Right lobe of liver (tissue), 6 donors: ENCODE results near the gene OLR1. TPM values are rescaled to one million over a fixed set of nuclear protein-coding genes. Genes with fewer than 3 reads are reported as not detected.
A peak's percentile ranks its signal among the peaks of the same experiment; 100 is the strongest.

ENCODE experiments used
- ATAC-seq, 4 donors: fragments of 200-7000 bp; cut with Tn5 transposase; one replicate each; pipeline ENCODE4 v1.9.1; 2020; ENCODE audit warnings: mild to moderate bottlenecking in 4 of 4, moderate library complexity in 4 of 4
- DNase-seq, 3 donors: peaks; one replicate each; pipeline ENCODE4 v3.0.0-alpha.2; 2020
- H3K27ac ChIP-seq, 3 donors: fragments of 200-600 bp; one replicate each; pipeline ENCODE4 v1.8.0; 2022
- H3K27me3 ChIP-seq, 2 donors: fragments of 200-600 bp; one replicate each; pipeline ENCODE4 v1.8.0; 2022
- H3K36me3 ChIP-seq, 4 donors: fragments of 200-600 bp; sonication (generic) in 1 of 4; one replicate each; pipeline versions ENCODE4 v1.5.1 to v1.8.0; 2017 to 2022; ENCODE audit warnings: control low read depth in 1 of 4
- H3K4me1 ChIP-seq, 4 donors: fragments of 200-600 bp; sonication (generic) in 1 of 4; one replicate each; pipeline versions ENCODE4 v1.5.1 to v1.8.0; 2017 to 2022; ENCODE audit warnings: control low read depth in 1 of 4
- H3K4me3 ChIP-seq, 3 donors: fragments of 200-600 bp; one replicate each; pipeline ENCODE4 v1.8.0; 2022
- H3K9me3 ChIP-seq, 4 donors: fragments of 200-600 bp; sonication (generic) in 1 of 4; one replicate each; pipeline versions ENCODE4 v1.5.1 to v1.8.0; 2017 to 2022; ENCODE audit warnings: control low read depth in 1 of 4
- CTCF ChIP-seq, 4 donors: fragments of 200-600 bp in 3 of 4; fragments of 450-650 bp in 1 of 4; IDR thresholded peaks; one replicate each; pipeline versions ENCODE4 v1.5.1 to v1.8.0; 2016 to 2022; ENCODE audit warnings: antibody characterized with exemption in 4 of 4, mild to moderate bottlenecking in 2 of 4
- POLR2A ChIP-seq: fragments of 450-650 bp; IDR thresholded peaks from one replicate; pipeline ENCODE4 v1.6.1; 2017; ENCODE audit warnings: antibody characterized with exemption, mild to moderate bottlenecking
- WGBS: methylation state at CpG from one replicate; pipeline ENCODE4 v1.1.6; 2018; ENCODE audit warnings: low coverage, low lambda C conversion rate; ENCODE audit not compliant: insufficient coverage; ENCODE audit errors: missing lambda C conversion rate; 5-methylcytosine and 5-hydroxymethylcytosine counted together
- intact Hi-C, 2 donors: fragments of 100-400 bp; cut with DNase I; formaldehyde crosslinking; loops; one replicate each; pipeline versions ENCODE4 v1.11.2 to v1.14.1; 2022
- total RNA-seq, 6 experiments: library from RNA; depleted of rRNA in 2 of 6; stranded (reverse); fragments of >200 nt in 2 of 6; fragmentation: NEBNext Ultra II Directional in 3 of 6; extraction: Animal tissue kit (Norgen Biotek cat#: 25700) in 3 of 6; gene quantifications; one replicate each; pipeline versions ENCODE4 v1.1.0 to v1.2.4, GENCODE V29; 2016 to 2023
- donor health status: DM: no; HTN: yes; CAD: no.
- donor health status: DM: no; HTN: no; CAD: no.
- donor health status: DM: no; HTN: no; CAD: no.
- donor health status: DM: no; HTN: yes; CAD: no.
- donor health status: DM: no; HTN: yes; CAD: no.

Gene OLR1
- total RNA-seq, 6 experiments from 2014 or later = 0.23 to 3.9 (median 0.77) TPM; not detected in 2

- Histone ChIP-seq H3K4me1 (peaks cover 0 to 8% (median 0%) of the 10 kb centered on the region in 4 donors), H3K27ac (no peak overlapping the region), H3K27me3 (no peaks in the 10 kb centered on the region), H3K4me3 (no peak overlapping the region), H3K36me3 (no peaks in the 10 kb centered on the region), H3K9me3 (no peaks in the 10 kb centered on the region)
- DNase-seq = no peak
- no peak for TF ChIP-seq POLR2A
- no peak for ATAC-seq
- 31% methylated on average over 1 of the region's 1 CpG for WGBS
- intact Hi-C loops = no loop called here
Measured at GRCh38 chr12:10113920-10114319, 58.0 kb downstream of the OLR1 start.

GRCh38 chr12:10113075-10113474, 58.9 kb downstream of the OLR1 start:
- H3K27ac ChIP-seq = no peak overlapping the region
- no peaks in the 10 kb centered on the region for H3K9me3 ChIP-seq
- peaks cover 0 to 8% (median 0%) of the 10 kb centered on the region in 4 donors for H3K4me1 ChIP-seq
- no peak for TF ChIP-seq POLR2A
- no peak for TF ChIP-seq CTCF (IDR thresholded peaks at IDR 0.05)
- H3K4me3 ChIP-seq = no peak overlapping the region
- no peak for ATAC-seq
- H3K36me3 ChIP-seq = no peaks in the 10 kb centered on the region
- intact Hi-C loops = no loop called here
- no peaks in the 10 kb centered on the region for H3K27me3 ChIP-seq
- WGBS = 70% methylated on average over 1 of the region's 1 CpG
- DNase-seq = no peak

GRCh38 chr12:10111451-10111850, 60.5 kb downstream of the OLR1 start:
- WGBS = 93% methylated on average over 15 of the region's 38 CpGs
- Histone ChIP-seq H3K27ac (no peak overlapping the region), H3K4me1 (peaks cover 0 to 8% (median 0%) of the 10 kb centered on the region in 4 donors), H3K36me3 (no peaks in the 10 kb centered on the region), H3K9me3 (no peaks in the 10 kb centered on the region), H3K4me3 (no peak overlapping the region), H3K27me3 (no peaks in the 10 kb centered on the region)
- ATAC-seq = no peak
- intact Hi-C loops = no loop called here
- DNase-seq = no peak
- no peak for TF ChIP-seq CTCF (IDR thresholded peaks at IDR 0.05)
- TF ChIP-seq POLR2A = no peak

GRCh38 chr12:10110256-10110844, 61.6 kb downstream of the OLR1 start:
- intact Hi-C loops = no loop called here
- DNase-seq (no peak), ATAC-seq (peak; percentile 71 to 83 (median 82))
- H3K4me1 ChIP-seq = peaks cover 0 to 8% (median 0%) of the 10 kb centered on the region in 4 donors
- no peaks in the 10 kb centered on the region for H3K9me3 ChIP-seq
- no peaks in the 10 kb centered on the region for H3K27me3 ChIP-seq
- H3K36me3 ChIP-seq = no peaks in the 10 kb centered on the region
- 41% methylated on average over 2 of the region's 2 CpGs for WGBS
- TF ChIP-seq POLR2A = no peak
- TF ChIP-seq CTCF (IDR thresholded peaks at IDR 0.05) = no peak
- H3K27ac ChIP-seq = peak overlapping the region in 1 of 3 donors; percentile 13
- H3K4me3 ChIP-seq = no peak overlapping the region

Other genes starting within 250 kb of the OLR1 start
- not detected for gene CLEC2A, start 239.8 kb downstream of the OLR1 start, total RNA-seq
- gene CLEC12A, start 200.7 kb downstream of the OLR1 start, total RNA-seq = 1 to 10 TPM in 2 of 6 experiments, under 1 TPM in 4; 0.22 to 2.9 (median 0.99) TPM
- 10 to 100 TPM in 3 of 6 experiments, 1 to 10 TPM in 3; 6.8 to 23.5 (median 9.7) TPM for gene CLEC1B, start 173.0 kb downstream of the OLR1 start, total RNA-seq
- not detected for gene CLEC12B, start 161.5 kb downstream of the OLR1 start, total RNA-seq
- gene CLEC9A, start 141.4 kb downstream of the OLR1 start, total RNA-seq = not detected
- 1 to 10 TPM in 2 of 6 experiments, under 1 TPM in 4; 0.49 to 2.5 (median 0.71) TPM for gene CLEC1A, start 73.1 kb downstream of the OLR1 start, total RNA-seq
- 1 to 10 TPM; 1.6 to 9.5 (median 3.8) TPM for gene CLEC7A, start 41.9 kb downstream of the OLR1 start, total RNA-seq
- gene TMEM52B, start 6.9 kb upstream of the OLR1 start, total RNA-seq = under 1 TPM in 2 of 6 experiments, not detected in 4; 0.06 TPM
- gene GABARAPL1, start 40.7 kb upstream of the OLR1 start, total RNA-seq = 100 to 1,000 TPM in 1 of 6 experiments, 10 to 100 TPM in 5; 59.5 to 123 (median 83.4) TPM
- 1 to 10 TPM in 3 of 6 experiments, under 1 TPM in 3; 0.68 to 2.3 (median 1.1) TPM for gene KLRD1, start 135.7 kb upstream of the OLR1 start, total RNA-seq
- gene KLRK1, start 217.9 kb upstream of the OLR1 start, total RNA-seq = 1 to 10 TPM in 3 of 6 experiments, under 1 TPM in 3; 0.24 to 1.5 (median 1.0) TPM
- under 1 TPM in 1 of 6 experiments, not detected in 5; 0.39 TPM for gene KLRC4, start 237.6 kb upstream of the OLR1 start, total RNA-seq
- gene KLRC3, start 248.5 kb upstream of the OLR1 start, total RNA-seq = not detected